K562 (cell line): ENCODE results near the gene CCDC106. TPM values are rescaled to one million over a fixed set of nuclear protein-coding genes. Genes with fewer than 3 reads are reported as not detected.

Experiments used
- COPS2 ChIP-seq: fragments of 450-650 bp; conservative IDR thresholded peaks from 2 replicates; pipeline ENCODE4 v1.6.1; 2016; ENCODE audit warnings: mild to moderate bottlenecking, moderate library complexity
- KLF16 ChIP-seq: IDR thresholded peaks from 2 replicates; pipeline ENCODE4 v1.6.1; 2016; ENCODE audit warnings: antibody characterized with exemption
- MTF1 ChIP-seq: fragments of 250-450 bp; sonication (Bioruptor Pico); IDR thresholded peaks from 2 replicates; pipeline ENCODE4 v1.9.0; 2021; ENCODE audit warnings: moderate library complexity, mild to moderate bottlenecking, inconsistent platforms, borderline replicate concordance
- MXI1 ChIP-seq: IDR thresholded peaks from 2 replicates; pipeline ENCODE4 v1.6.1; 2011; ENCODE audit warnings: low read depth, mild to moderate bottlenecking, improper control_type of control experiment, low read length
- MYBL2 ChIP-seq, 2 experiments: fragments of 450-650 bp in 1 of 2; sonication (generic) in 1 of 2; formaldehyde crosslinking in 1 of 2; IDR thresholded peaks; 2 replicates each; pipeline versions ENCODE4 v1.6.1 to v1.8.1; 2017 to 2022; ENCODE audit warnings: borderline replicate concordance in 1 of 2, inconsistent platforms in 1 of 2, low read depth in 1 of 2, mild to moderate bottlenecking in 1 of 2, missing genetic modification reagents in 1 of 2, moderate library complexity in 1 of 2
- NEUROD1 ChIP-seq: fragments of 150-350 bp; IDR thresholded peaks from 2 replicates; pipeline ENCODE4 v1.6.1; 2014; ENCODE audit warnings: borderline replicate concordance, low read length, low read depth; ENCODE audit not compliant: partially characterized antibody
- NR4A1 ChIP-seq, 2 experiments: fragments of 250-450 bp in 1 of 2; fragments of 450-650 bp in 1 of 2; sonication (Bioruptor Pico) in 1 of 2; IDR thresholded peaks; 2 replicates each; pipeline versions ENCODE4 v1.4.0 to v1.6.1; 2016 to 2020; ENCODE audit warnings: mild to moderate bottlenecking in 2 of 2, missing compliant biosample characterization in 1 of 2, missing genetic modification characterization in 1 of 2, moderate library complexity in 1 of 2
- PRPF4 ChIP-seq: fragments of 200-400 bp; formaldehyde crosslinking; IDR thresholded peaks from one replicate; pipeline ENCODE4 v1.6.1; 2017; ENCODE audit warnings: low read length, low read depth, mild to moderate bottlenecking; ENCODE audit not compliant: insufficient read depth, poor library complexity, severe bottlenecking
- SFPQ ChIP-seq: fragments of 200-400 bp; formaldehyde crosslinking; IDR thresholded peaks from 2 replicates; pipeline ENCODE4 v1.6.1; 2017; ENCODE audit warnings: mild to moderate bottlenecking, low read depth, low read length, moderate library complexity
- TRIM28 ChIP-seq: fragments of 450-650 bp; IDR thresholded peaks from 2 replicates; pipeline ENCODE4 v1.6.1; 2017
- ZNF197 ChIP-seq: fragments of 200-800 bp; sonication (Bioruptor generic); IDR thresholded peaks from 2 replicates; pipeline ENCODE4 v1.6.1; 2016; ENCODE audit warnings: low read depth, missing genetic modification characterization, missing compliant biosample characterization
- ZNF318 ChIP-seq, 2 experiments: fragments of 450-650 bp; IDR thresholded peaks; 2 replicates each; pipeline ENCODE4 v1.6.1; 2016; ENCODE audit warnings: mild to moderate bottlenecking in 2 of 2, borderline replicate concordance in 1 of 2, low read depth in 1 of 2, moderate library complexity in 1 of 2
- polyA plus RNA-seq, 8 experiments: library from polyadenylated mRNA; depleted of rRNA in 4 of 8; stranded (reverse) in 5 of 8; unstranded in 3 of 8; fragments of >200 nt; fragmentation: Nextera tagmentation in 2 of 8; fragmentation: Illumina TruSeq in 1 of 8; extraction: Ambion mirVana in 2 of 8; extraction: Trizol in 1 of 8; gene quantifications; 2 replicates each; pipeline versions ENCODE4 v1.2.1 to v1.2.3, GENCODE V29; 2011 to 2014; ENCODE audit warnings: inconsistent platforms in 1 of 8, missing spikeins in 1 of 8
- total RNA-seq, 7 experiments: library from RNA; depleted of rRNA in 6 of 7; stranded (reverse); fragments of >200 nt in 6 of 7; fragmentation: Illumina TruSeq in 2 of 7; extraction: Trizol in 2 of 7; gene quantifications; 2 replicates each; pipeline versions ENCODE4 v1.2.1 to v1.2.3, GENCODE V29; 2011 to 2021; ENCODE audit warnings: low replicate concordance in 1 of 7

CCDC106 gene
- total and polyA plus RNA-seq, 9 of the 15 experiments (the other 6 are each of a cell fraction or from before 2014, with no cell fraction given), result 0.10 to 27.5 (median 15.0) TPM; not detected in 1

DNA sequence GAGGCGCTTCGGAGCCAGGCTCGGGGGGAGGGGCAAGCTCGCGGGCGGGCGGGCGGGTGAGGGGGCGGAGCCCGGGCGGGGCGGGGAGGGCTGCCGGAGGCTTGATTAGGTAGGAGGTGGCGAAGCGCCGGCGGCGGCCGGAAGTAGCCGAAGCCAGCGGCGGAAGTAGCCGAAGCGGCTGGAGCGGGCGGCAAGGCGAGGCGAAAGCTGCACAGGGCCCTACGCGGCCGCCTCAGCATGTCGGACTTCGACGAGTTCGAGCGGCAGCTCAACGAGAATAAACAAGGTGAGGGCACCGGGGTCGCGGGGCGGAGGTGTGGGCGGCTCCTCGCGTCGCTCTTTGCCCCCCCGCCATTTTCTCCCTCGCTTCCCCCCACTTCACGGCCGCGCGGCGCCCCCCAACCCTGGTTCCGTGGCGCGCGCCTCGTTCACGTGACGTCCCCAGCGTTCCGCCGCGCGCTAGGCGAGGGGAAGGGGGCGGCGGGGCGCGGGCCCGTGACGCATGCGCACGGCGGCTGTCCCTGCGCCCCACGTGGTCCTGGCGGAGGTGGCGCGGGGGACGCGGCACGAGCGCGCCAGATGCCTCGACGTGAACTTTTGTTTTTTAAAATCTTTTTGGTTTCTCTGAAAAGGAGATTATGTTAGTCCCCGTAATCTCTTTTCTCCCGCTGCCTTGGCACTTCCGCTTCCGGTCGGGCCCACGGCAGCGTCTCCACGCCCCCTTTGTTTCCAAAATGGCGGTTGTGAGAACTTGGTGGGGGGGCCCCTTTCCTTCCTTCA lies 7.0 kb downstream of the CCDC106 start, which contains the start of gene U2AF2 (continued):
- TF ChIP-seq ZNF318 (IDR thresholded peaks at IDR 0.05; ENCODE audit: borderline replicate concordance in 1 of 2, low read depth in 1 of 2), result no peak
- TF ChIP-seq KLF16, result no peak
- no peak for TF ChIP-seq COPS2
- TF ChIP-seq SFPQ, result no peak
- TF ChIP-seq ZNF197 (CRISPR knock-in tag), result no peak
- TF ChIP-seq NR4A1 (CRISPR knock-in tag; IDR thresholded peaks at IDR 0.05), result 0 out of 2 replicates have a peak, but pooled peaks have one; percentile 84
- 0 out of 2 replicates have a peak, but pooled peaks have one; percentile 82 for TF ChIP-seq NR4A1 (tag; IDR thresholded peaks at IDR 0.05)
- peak; percentile 70 for TF ChIP-seq MXI1
- peak; percentile 10 for TF ChIP-seq NEUROD1
- no peak for TF ChIP-seq MTF1
- no peak for TF ChIP-seq TRIM28
- TF ChIP-seq PRPF4, result no peak
- no peak for TF ChIP-seq MYBL2 (IDR thresholded peaks at IDR 0.05; ENCODE audit: low read depth)
- no peak; the same call in 1 of the 2 replicates for TF ChIP-seq MYBL2 (CRISPR knock-in tag; IDR thresholded peaks at IDR 0.05; ENCODE audit: borderline replicate concordance)
